ENCODE results near the gene AGAP9.
"Not testable (repeated sequence)": the region's sequence is repeated elsewhere in the genome, so short reads cannot be mapped to it uniquely, and the experiment has no call there.

The AGAP9 gene

DNA sequence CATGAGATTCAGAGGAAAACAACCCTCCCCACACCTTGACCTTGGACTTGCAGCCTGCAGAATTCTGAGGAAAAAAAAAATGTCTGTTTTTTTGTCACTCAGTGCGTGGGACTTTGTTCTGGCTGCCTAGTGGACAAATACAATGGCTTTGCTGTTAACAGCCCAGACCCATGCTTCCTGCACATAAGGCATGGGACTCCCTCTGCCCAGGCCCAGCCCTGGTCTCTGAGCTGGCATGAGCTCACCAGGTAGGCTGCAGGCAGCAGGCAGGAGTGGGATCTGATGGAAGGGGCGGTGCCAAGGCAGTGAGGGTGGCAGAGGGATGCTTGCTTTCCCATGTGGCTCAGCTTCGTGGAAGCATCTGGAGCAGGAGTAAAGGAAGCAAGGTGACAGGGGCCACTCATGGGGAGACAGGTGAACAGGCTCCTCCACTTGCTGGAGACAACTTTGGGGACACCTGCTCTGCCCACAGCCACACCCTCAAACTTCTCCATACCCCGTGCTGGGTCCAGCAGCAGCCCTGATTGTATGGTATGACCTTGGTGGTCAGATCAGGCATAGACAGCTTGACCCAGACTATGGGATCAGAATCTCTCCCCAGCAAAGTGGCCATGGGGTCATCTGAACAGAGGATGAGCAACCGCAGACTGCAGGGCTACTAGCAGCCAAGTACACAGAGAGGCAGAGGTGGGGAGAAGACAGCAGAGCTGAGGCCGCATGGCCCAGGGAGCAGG is 66.5 kb downstream of the AGAP9 start:
- DNase-seq, result no peak

DNA sequence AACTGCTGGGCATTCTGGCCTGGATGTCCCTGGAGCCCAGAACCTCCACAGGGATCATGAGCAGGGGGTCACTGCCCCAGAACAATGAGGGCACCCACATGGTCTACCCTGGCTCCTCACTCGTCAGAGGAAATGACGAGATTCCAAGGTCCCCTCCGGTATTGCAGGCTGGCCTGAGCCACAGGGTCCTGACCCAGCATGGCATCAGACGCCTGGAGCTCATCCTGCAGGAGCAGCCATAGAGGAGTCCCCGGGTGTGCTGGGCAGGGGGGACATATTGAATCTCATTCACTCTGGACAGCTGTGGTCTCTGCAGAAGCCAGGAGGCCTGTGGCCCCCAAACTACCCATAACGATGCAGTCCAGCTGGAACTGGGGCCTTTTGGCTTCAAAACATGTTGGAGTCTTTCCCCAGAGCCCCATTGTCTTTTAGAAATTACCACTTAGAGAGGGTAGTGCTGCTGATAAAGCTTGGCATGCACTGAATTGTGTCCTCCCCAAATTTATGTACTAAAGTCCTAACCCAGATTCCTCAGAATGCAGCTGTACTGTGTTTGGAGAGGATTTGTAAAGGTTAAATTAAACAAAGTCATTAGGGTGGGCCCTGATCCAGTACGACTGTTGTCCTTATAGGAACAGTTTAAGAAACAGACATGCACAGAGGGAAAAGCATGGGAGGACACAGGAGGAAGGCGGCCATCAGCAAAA is 67.2 kb downstream of the AGAP9 start:
- DNase-seq, result no peak

DNA sequence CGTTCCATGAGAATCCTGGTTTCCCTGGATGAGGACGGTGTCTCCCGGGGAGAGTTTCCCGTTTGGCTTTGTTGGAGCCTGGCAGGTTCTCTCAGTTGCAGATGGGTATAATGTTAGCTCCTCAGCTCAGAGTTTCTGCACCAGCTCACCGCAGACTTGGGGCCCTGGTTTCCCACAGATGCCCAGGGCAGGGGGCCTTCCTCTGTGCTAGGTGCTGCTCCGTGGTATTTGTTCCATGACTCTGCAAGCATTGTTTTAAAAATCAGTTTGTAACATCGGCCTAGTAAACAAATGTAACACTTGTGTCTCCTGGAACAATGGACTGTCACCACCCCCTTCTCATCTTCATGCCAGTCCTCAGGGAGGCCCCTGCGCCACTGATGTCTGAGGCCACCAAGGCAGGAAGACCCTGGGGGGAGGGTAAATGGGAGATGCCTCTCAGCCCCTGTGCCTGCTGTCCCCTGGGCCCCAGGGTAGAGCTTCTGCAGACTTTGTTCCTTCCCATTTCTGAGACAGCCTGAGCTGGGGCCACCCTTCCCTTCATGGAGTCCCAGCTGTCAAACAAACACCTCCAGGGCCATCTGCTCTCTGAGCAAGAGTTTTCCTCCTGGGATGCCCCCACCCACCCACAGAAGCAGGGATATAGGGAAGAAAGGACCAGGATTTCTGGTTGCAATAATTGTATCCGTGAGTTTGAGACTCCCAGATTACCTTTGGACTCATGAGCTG is 67.9 kb downstream of the AGAP9 start:
- DNase-seq, result not testable (repeated sequence)

DNA sequence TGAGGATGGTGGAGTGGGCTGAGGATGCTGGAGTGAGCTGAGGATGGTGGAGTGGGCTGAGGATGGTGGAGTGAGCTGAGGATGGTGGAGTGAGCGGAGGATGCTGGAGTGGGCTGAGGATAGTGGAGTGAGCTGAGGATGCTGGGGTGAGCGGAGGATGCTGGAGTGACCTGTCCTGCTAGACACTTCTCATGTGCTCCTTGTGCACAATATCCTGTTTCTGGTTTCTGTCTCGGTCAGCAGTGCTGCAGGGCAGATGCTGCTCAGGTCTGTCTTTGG is 68.7 kb downstream of the AGAP9 start:
- no peak for DNase-seq

DNA sequence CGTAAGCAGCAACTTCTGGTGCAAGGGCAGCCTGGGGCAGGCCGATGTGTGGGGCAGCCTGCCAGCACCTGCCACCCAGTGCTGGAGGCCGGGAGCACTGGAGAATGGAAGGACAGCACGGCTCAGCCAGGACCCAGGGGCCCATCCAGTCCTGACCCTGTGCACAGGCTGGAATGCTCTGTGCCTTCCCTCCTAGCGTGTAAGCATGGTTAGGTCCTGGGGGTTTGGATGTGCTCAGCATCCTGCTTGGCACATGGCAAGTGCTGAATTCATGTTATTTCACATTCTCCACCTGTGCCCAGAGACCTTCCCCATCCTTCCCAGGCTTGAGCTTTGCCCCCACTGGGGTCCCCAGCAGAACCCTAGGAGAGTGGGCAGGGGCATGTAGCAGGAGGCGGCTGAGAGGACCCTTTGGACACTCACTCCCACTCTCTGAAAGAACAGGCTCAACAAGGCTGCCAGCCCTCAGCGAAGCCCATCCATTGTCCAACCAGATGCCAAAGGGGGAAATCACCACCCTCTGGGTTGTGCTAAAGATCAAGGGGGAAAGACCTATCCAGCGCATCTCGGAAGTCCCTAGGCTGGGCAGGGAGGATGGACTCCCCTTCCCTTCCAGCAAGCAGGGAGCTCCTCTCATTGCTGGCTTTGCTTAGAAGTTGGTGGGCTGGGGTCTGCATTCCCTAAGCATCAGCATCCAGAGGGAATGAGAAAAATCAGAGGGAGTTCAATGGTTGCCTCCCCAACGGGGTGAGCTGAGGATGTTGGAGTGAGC is 69.2 kb downstream of the AGAP9 start:
- DNase-seq, result no peak

DNA sequence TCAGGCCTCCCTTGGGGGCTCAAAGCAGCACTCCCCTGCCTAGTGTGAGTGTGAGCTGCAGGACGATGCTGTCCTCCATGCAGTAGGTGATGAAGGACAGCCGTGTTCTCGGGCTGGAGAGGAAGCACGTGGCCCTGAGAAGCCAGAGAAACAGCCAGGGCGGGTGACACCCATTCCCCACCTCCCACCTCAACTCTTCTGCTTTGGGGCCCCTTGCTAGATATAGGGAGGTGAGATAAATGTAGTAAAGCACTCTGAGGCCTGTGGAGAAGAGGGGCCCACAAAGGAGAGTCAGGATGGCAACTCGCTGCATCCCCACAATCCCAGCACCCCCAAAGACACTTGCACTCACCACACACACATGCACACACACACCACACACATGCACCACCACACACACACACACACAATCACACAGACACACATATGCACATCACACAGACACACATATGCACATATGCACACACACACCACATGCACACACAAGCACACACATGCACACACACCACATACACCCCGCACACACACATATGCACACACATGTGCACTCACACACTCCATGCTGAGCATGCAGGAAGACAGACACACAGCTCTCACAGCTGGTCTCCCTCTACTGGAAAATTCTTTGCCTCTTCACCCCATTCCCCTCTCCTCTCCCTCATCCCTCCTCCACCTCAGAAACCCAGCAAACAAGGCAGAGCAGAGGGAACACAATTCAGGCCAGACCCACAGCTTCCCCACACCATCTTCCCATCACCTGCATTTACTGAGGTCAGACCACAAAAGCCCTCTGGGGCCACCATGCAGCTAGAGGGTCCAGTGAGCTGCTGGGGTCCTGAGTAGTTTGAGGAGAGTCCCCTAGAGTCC is 70.1 kb downstream of the AGAP9 start:
- no peak for DNase-seq

DNA sequence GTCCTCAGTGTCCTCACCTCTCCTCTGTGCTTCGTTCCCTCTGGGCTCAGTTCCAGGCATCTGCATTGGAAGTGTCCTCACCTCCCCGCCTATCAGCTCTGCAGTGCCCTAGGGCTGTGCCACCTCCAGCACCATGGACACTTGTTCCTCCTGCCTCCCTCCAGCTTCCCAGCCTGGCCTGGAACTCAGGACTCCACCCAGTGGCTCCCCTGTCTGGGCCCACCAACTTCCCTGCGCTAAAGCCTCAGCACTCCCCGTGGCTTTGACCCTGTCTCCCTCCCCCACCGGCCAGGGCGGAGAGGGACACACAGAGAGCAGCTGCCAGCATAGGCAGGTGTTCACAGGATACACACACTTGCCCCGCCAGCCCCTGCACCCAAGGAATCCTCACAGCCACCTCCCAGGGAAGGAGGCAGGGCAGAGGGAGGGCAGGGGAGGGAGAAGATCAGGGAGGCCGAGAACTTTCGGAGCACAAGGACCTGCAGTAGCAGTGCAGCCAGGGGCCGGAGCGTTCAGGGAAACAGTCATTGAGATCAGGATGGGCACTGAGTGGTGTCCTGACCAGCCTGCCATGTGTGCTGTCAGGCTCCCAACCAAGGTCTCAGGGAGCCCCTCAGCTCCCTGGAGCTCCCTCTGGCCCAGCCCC is 70.8 kb downstream of the AGAP9 start:
- DNase-seq, result no peak

DNA sequence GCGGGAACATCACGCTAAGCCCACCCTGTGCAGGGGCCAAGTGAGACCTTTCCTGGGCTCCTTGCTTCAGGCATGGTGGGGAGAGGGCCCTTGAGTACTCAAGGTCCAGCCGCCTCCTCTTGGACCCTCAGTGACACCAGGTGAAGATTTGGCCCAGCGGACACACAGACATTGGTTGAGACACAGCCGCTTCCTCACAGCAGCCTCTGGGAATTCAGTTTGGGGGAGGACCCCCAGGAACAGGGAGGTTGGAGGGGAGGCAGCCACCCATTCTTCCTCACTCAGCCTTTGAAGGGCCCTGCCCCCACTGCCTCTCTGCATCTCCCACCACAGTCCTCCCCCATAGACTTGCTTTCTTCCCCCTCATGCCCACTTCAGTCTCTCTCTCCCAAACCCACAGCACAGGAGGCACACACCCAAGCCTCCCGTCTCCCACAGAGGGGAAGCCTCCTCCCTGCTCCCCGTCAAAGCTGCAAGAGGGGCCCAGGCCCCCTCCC is 71.4 kb downstream of the AGAP9 start:
- DNase-seq, result no peak
